Testis (tissue), 3 donors: ENCODE results near the gene SLC17A9. TPM values are rescaled to one million over a fixed set of nuclear protein-coding genes. Genes with fewer than 3 reads are reported as not detected.

Experiments used
- DNase-seq: peaks from one replicate; pipeline ENCODE4 v3.0.0-alpha.2; 2019
- H3K27ac ChIP-seq, 2 donors: fragments of 200-600 bp; sonication (generic); one replicate each; pipeline ENCODE4 v1.5.1; 2019
- H3K27me3 ChIP-seq: fragments of 200-600 bp; sonication (generic); one replicate; pipeline ENCODE4 v1.5.1; 2019
- H3K36me3 ChIP-seq: fragments of 200-600 bp; sonication (generic); one replicate; pipeline ENCODE4 v1.5.1; 2017; ENCODE audit warnings: low read depth; ENCODE audit errors: missing control alignments
- H3K4me1 ChIP-seq: fragments of 200-600 bp; sonication (generic); one replicate; pipeline ENCODE4 v1.5.1; 2019
- H3K4me3 ChIP-seq, 2 donors: fragments of 200-600 bp; sonication (generic); one replicate each; pipeline ENCODE4 v1.5.1; 2017 to 2019
- H3K9me3 ChIP-seq: fragments of 200-600 bp; sonication (generic); one replicate; pipeline ENCODE4 v1.5.1; 2017
- POLR2A ChIP-seq: fragments of 450-650 bp; IDR thresholded peaks from one replicate; pipeline ENCODE4 v1.6.1; 2017; ENCODE audit warnings: antibody characterized with exemption, mild to moderate bottlenecking, moderate library complexity
- WGBS, 2 donors: methylation state at CpG; one replicate each; pipeline ENCODE4 v1.1.5; 2018; 5-methylcytosine and 5-hydroxymethylcytosine counted together
- intact Hi-C: fragments of 100-400 bp; cut with DNase I; formaldehyde crosslinking; loops from one replicate; pipeline ENCODE4 v1.15.1; 2023; ENCODE audit warnings: low total_unique reads
- polyA plus RNA-seq: library from polyadenylated mRNA; stranded (reverse); fragments of 350-450 nt; fragmentation: Illumina TruSeq; extraction: RNeasy Lipid Tissue Mini Kit (QIAGEN cat#74804); gene quantifications from one replicate; pipeline ENCODE4 v1.2.3, GENCODE V29; 2014; ENCODE audit warnings: low read depth, low replicate concordance; ENCODE audit not compliant: insufficient read depth
- total RNA-seq, 2 donors: library from RNA; depleted of rRNA; stranded (reverse); fragments of >200 nt; gene quantifications; one replicate each; pipeline ENCODE4 v1.2.3, GENCODE V29; 2016
- TF ChIP-seq, protein P1 (sequence below), 3 experiments: fragments of 450-650 bp in 2 of 3; fragments of 200-600 bp in 1 of 3; sonication (generic) in 1 of 3; IDR thresholded peaks; one replicate each; pipeline ENCODE4 v1.5.1; 2016 to 2019; ENCODE audit warnings: antibody characterized with exemption in 3 of 3, mild to moderate bottlenecking in 2 of 3, moderate library complexity in 1 of 3

Gene SLC17A9
- total and polyA plus RNA-seq, 3 donors from 2014 or later = 2.1 to 3.2 (median 2.9) TPM

GRCh38 chr20:62951896-62952372 lies 575 bp upstream of the SLC17A9 start:
- H3K36me3 ChIP-seq = no peaks in the 10 kb centered on the region
- H3K4me3 ChIP-seq = no peak overlapping the region
- peaks cover 40% of the 10 kb centered on the region for H3K4me1 ChIP-seq
- H3K9me3 ChIP-seq = no peaks in the 10 kb centered on the region
- no peaks in the 10 kb centered on the region for H3K27me3 ChIP-seq
- H3K27ac ChIP-seq = no peak overlapping the region
- 92 to 96% methylated on average over 5 to 8 of the region's 8 CpGs for WGBS, 2 donors
- TF ChIP-seq, protein P1, sequence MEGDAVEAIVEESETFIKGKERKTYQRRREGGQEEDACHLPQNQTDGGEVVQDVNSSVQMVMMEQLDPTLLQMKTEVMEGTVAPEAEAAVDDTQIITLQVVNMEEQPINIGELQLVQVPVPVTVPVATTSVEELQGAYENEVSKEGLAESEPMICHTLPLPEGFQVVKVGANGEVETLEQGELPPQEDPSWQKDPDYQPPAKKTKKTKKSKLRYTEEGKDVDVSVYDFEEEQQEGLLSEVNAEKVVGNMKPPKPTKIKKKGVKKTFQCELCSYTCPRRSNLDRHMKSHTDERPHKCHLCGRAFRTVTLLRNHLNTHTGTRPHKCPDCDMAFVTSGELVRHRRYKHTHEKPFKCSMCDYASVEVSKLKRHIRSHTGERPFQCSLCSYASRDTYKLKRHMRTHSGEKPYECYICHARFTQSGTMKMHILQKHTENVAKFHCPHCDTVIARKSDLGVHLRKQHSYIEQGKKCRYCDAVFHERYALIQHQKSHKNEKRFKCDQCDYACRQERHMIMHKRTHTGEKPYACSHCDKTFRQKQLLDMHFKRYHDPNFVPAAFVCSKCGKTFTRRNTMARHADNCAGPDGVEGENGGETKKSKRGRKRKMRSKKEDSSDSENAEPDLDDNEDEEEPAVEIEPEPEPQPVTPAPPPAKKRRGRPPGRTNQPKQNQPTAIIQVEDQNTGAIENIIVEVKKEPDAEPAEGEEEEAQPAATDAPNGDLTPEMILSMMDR (IDR thresholded peaks at IDR 0.05) = no peak
- TF ChIP-seq POLR2A = no peak
- intact Hi-C loops = no loop called here
- no peak for DNase-seq

DNA sequence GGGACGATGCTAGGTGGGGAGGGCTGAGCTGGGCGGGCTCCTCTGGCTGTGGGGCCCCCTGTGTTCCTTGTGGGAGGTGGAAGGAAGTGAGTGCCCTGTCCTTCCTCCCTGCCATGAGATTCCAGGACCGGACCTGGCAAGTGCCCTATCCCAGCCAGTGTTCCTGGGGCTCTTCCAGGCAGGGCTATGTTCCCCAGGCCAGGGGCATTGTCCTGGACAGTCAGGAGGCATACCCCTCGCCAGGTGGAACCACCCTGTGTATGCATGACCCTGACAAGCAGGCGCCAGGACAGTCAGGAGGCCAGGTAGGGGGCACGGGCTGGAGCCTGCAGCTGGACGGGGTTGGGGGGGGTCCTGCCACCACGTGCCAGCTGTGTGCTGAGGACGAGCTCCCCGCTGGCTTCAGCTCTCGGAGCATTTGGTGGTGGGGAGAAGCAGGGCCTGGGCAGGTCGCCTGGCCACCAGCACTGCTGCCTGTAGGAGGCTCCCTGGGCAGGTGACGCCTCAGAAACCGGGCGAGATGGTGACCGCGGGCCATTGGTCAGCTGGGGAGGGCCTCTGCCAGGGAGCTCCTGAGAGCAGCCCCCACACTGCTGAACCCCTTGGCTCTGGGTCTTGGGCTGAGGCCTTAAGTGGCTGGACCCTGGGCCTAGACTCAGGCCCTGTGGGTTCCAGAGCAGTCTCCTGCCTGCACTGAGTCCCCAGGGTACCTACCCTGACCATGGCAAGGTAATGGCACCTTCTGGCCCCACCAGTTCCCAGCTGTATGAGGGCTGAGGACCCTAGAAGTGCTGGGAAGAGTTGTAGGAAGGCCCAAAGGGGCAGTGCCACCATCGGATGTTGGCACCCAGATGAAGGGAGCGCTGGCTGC lies 694 bp downstream of the SLC17A9 start:
- 56 to 75% methylated on average over 5 to 15 of the region's 19 CpGs for WGBS, 2 donors
- TF ChIP-seq, protein P1 (IDR thresholded peaks at IDR 0.05) = no peak
- no peak for TF ChIP-seq POLR2A
- Histone ChIP-seq H3K9me3 (no peaks in the 10 kb centered on the region), H3K27ac (peak overlapping the region; percentile 76 to 90), H3K4me3 (no peak overlapping the region), H3K27me3 (no peaks in the 10 kb centered on the region), H3K4me1 (peaks cover 30% of the 10 kb centered on the region), H3K36me3 (no peaks in the 10 kb centered on the region)
- intact Hi-C loops = no loop called here
- no peak for DNase-seq

GRCh38 chr20:62953839-62954703 lies 1.6 kb downstream of the SLC17A9 start:
- H3K4me3 ChIP-seq = no peak overlapping the region
- intact Hi-C loops = no loop called here
- H3K36me3 ChIP-seq = no peaks in the 10 kb centered on the region
- 24 to 35% methylated on average over 21 to 32 of the region's 32 CpGs for WGBS, 2 donors
- H3K27ac ChIP-seq = peak overlapping the region; percentile 76 to 90
- DNase-seq = peak; percentile 85
- peaks cover 30% of the 10 kb centered on the region for H3K4me1 ChIP-seq
- no peaks in the 10 kb centered on the region for H3K27me3 ChIP-seq
- no peak for TF ChIP-seq POLR2A
- TF ChIP-seq, protein P1 (IDR thresholded peaks at IDR 0.05) = no peak
- no peaks in the 10 kb centered on the region for H3K9me3 ChIP-seq

DNA sequence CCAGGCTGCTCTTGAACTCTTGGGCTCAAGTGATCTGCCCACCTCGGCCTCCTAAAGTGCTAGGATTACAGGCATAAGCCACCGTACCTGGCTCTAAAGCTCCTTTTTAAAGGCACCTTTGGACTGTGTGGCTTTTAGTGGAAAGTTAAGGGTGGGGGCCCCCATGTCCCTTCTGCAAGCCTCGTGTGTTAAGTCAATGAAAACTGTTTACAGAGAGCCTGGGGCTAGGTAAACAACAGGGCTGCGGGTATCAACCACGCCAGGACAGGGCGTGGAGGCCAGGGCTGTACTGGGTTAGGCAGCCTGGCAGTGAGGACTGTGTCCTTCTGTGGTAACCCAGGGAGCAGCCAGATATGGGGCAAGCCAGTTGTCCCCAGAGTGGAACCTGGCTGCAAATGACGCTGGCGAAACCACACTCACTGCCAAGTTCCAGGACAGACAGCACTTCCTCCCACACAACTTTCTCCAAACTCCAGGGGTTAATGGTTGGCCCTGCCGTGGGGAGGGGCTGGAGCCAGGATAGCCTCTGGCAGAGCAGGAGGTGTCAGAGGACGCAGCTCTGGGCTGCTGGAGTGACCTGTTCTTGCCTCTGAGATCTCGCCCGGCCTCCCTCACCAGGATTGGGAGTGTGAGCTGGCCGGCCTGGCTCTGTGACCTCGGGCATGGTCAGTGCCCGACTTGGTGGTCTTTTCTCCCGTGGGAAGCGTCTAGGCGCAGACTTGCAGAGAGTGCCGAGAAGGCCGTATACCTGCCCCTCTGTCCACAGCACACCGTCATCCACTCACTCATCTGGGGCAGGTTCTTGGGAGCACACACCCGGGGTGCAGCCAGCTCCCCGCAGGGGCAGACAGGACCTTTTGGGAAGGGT lies 3.2 kb downstream of the SLC17A9 start:
- Histone ChIP-seq H3K4me1 (peaks cover 30% of the 10 kb centered on the region), H3K27ac (no peak overlapping the region), H3K36me3 (no peaks in the 10 kb centered on the region), H3K27me3 (no peaks in the 10 kb centered on the region), H3K4me3 (no peak overlapping the region), H3K9me3 (no peaks in the 10 kb centered on the region)
- no peak for TF ChIP-seq POLR2A
- TF ChIP-seq, protein P1 (IDR thresholded peaks at IDR 0.05) = no peak
- intact Hi-C loops = no loop called here
- WGBS, 2 donors = 67 to 71% methylated on average over 13 to 23 of the region's 23 CpGs
- DNase-seq = no peak
